GM20000 (cell line): ENCODE results near the gene RWDD1.

Experiments used
- DNase-seq: peaks from one replicate; pipeline ENCODE4 v3.0.0; 2012; ENCODE audit warnings: low spot score
- CTCF ChIP-seq: IDR thresholded peaks from 2 replicates; pipeline ENCODE4 v1.5.1; 2012; ENCODE audit warnings: mild to moderate bottlenecking, control low read depth; ENCODE audit errors: extremely low read depth, missing control alignments

The RWDD1 gene

GRCh38 chr6:116561377-116562018, 9.8 kb upstream of the RWDD1 start:
- peak; percentile 88 for TF ChIP-seq CTCF
- peak; percentile 66 for DNase-seq

GRCh38 chr6:116562019-116562403, 9.3 kb upstream of the RWDD1 start:
- no peak for TF ChIP-seq CTCF
- DNase-seq, result no peak

GRCh38 chr6:116562614-116563013, 8.7 kb upstream of the RWDD1 start:
- DNase-seq, result no peak
- TF ChIP-seq CTCF, result no peak

GRCh38 chr6:116563830-116564229, 7.5 kb upstream of the RWDD1 start:
- no peak for DNase-seq
- no peak for TF ChIP-seq CTCF

GRCh38 chr6:116564311-116564710, 7.0 kb upstream of the RWDD1 start:
- DNase-seq, result no peak
- no peak for TF ChIP-seq CTCF

- no peak for TF ChIP-seq CTCF
- DNase-seq, result no peak
Measured at GRCh38 chr6:116564921-116565872, 6.1 kb upstream of the RWDD1 start.

- DNase-seq, result no peak
- TF ChIP-seq CTCF, result no peak
Measured at GRCh38 chr6:116568111-116568510, 3.2 kb upstream of the RWDD1 start.
